GM21619 (cell line): ENCODE data around the gene STARD10.

Experiments used
- ATAC-seq: cut with Tn5 transposase; IDR thresholded peaks from one replicate; pipeline ENCODE4 v1.9.1; 2021; ENCODE audit not compliant: unreplicated experiment

The STARD10 gene

DNA sequence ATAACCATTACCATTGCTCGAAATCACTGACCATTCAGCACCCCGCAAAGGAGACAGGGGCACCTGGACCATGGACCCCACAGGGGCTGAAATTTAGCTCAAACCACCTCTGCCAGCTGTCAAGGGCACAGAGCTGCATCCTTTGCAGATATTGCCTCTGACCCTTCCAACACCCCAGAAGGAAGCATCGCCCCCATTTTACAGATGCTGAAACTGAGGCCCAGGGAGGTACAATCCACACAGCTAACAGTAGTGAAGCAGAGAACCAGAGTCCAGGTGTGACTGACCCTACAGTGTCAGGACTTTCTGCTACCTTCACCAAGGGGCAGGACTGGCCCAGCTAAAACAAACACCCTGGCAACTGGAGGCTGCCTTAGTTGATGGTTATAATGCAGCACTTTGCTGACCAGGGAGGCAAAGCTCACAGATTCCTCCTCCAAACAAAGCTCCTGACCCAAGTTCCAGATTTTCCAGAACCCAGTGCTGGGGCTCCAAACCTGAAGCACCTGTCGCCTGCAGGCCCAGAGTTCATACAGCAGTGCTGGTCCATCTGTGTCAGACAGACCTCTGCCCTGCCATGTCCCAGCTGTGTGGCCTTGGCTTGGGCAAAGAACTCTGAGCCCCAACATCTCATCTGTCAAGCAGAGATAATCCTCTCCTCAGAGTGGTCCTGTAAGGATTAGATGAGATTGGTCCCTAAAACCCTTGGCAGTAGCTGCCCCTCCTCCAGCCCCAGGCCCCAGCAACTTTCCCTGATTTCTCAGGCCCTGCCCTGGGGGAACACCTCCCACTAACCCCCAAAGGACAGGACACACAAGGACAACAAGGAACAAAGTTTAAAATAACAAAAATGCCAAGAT is 26.4 kb downstream of the STARD10 start:
- ATAC-seq: no peak

- no peak for ATAC-seq
These were observed 27.5 kb downstream of the STARD10 start for GRCh38 chr11:72766152-72766902.

GRCh38 chr11:72764503-72764902 is 29.3 kb downstream of the STARD10 start:
- ATAC-seq: no peak

- no peak for ATAC-seq
These were observed 30.0 kb downstream of the STARD10 start for GRCh38 chr11:72763823-72764222.

DNA sequence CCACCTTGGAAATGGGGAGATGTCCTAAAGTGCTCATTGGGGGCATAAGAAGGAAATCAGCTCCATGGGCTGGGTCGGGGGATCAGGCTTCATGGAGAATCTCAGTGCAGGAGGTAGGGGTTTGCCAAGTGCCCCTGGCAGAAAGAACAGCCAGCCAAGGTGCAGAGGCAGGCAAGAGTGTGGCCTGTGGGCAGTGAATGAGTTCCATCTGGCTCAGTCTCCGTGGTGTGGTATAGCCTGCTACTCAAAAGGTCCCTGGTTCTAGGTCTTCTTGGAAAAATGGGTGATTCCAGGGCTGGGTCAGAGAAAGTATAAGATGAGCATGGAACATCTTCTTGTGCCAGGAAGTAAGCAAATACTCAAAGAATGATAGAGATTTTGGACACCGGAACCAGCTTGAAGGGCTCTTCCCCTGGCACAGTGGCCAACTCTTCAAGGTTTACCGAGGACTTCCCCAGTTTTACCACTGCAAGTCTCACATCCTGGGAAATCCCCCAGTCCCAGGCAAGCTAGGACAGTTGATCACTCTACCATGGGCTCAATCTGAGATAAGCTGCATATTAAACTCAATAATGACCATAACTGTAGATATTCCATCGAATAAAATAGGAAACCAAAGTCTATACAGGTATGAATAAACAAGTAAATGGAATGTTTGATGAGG is 31.1 kb downstream of the STARD10 start:
- peak; percentile 68 for ATAC-seq

GRCh38 chr11:72760539-72761405 is 33.1 kb downstream of the STARD10 start:
- ATAC-seq: no peak

DNA sequence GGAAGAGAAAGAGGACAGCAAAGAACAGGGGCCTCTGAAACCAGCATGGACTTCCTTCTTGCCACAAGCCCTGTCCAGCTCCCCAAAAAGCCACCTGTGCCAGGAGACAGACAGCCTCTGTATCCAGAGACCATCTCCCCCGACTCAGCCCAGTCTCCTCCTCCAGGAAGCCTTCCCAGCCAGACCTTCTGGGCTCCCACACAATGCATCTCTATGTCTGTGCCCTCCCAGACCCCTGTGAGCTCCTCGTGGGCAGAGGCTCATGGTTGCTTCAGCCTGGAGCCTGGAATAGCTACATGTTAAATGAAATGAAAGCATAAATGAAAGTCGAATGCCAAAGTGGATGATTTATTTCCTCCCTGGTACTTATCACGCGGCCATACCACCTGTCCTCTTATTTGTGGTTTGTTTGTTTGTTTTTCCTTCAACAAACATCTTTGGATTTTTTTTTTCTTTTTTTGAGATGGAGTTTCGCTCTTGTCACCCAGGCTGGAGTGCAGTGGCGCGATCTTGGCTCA is 34.3 kb downstream of the STARD10 start:
- no peak for ATAC-seq

DNA sequence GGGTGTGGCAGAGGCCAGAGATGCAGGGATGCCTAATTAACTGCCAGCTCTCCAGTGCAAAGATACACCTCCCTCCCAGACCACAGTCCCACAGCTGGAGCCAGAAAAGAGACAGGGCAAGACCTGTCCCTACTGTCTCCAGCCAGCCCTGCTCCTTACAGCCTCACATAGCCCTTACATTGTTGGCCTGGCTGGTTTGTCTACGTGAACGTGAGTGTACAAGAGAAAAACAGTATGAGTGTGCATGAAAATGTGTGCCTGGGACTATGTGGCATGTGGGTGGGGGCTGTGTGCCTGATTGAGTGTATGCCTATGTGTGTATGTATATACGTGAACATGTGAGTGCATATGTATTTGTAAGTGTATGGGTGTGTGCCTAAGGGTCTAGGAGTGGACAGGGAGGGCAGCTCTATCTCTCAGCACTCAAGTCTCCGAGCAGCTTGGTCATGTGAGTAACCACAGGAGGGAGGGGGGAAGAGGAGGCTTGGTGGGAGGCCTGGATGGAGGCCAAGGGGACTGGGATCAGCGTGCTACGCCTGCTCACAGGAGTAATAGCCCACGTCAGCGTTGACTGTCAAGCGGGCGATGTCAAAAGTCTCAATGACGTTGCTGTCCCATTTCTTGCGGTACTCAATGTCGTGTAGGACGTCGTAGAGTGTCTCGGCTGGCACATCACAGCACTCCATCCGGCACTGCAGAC is 35.0 kb downstream of the STARD10 start:
- no peak for ATAC-seq

- ATAC-seq: no peak
These were observed 35.5 kb downstream of the STARD10 start for GRCh38 chr11:72758304-72758689.

DNA sequence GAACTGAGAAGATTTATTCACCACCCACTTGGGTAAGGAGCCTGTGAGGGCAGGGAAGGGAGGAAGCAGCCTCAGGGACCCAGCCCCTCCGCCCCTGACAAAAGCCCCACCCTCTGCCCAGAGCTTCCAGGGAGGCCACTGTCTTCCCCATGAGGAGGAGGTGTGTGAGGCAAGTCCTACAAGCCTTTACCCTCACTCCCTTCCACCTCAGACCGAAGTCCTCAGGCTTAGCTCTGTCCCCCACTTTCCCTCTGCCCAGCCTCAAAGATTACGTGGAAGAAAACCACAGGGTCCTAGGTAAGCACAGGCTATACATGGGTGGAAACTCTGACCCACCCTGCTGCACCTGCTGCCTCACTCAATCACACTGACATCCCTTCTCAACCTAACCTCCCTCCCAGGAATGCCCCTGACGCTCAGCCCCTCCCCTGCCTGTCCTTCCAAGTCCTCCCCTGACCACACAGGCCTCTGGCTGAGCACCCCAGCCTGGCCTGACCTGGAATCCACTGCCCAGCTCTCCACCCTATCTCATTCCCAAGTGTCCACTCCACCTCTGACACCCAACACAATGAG is 38.0 kb downstream of the STARD10 start:
- ATAC-seq: no peak

GRCh38 chr11:72754544-72755155 is 39.2 kb downstream of the STARD10 start:
- ATAC-seq: no peak

DNA sequence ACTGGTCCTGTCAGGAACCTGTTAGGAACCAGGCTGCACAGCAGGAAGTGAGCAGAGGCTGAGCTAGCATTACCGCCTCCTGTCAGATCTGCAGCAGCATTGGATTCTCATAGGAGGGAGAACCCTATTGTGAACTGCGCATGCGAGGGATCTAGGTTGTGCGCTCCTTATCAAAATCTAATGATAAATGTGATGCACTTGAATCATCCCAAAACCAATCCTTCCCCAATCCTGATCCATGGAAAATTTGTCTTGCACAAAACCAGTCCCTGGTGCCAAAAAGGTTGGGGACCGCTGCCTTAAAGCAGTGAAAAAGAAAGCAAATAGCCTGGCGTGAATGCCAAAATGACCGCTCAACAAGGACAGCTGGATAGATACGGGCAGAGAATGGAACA is 39.7 kb downstream of the STARD10 start:
- ATAC-seq: no peak

DNA sequence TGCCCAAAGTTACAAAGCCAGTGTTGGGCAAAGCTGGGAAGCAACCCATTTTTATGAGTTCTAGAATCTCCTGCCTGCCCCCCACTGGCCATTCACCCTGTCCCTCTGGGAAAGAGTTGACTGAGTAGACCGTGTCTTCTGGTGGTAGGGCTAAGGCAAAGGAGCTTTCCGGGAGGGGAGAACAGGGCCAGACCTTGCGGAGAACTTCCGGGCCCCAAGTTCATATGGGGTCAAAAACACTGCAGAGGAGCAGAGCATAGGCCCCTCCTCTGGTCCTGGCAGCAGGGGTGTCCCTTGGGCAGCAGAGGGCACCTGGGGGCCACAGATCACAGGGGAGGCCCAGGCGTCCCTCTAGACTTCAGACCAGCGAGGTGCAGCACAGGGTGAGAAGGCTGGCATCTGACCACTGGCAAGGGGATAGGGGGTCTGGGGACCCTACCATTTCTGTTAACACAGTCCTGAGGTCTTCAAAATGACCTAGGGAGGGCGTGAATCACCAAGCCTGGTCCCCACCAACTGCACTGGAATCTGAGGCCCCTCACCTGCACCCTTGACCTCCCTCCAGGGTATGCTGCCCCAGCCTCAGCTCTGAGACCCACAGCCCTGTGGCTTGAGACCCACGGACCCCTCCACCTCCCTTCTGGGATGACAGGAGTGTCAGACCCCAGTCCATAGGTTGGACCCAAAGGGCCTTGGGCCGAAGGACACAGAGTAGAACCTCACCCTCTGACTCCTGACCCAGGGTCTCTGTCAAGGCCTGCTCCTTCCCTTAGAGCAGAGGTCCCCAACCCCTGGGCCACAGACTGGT is 40.3 kb downstream of the STARD10 start:
- ATAC-seq: no peak

DNA sequence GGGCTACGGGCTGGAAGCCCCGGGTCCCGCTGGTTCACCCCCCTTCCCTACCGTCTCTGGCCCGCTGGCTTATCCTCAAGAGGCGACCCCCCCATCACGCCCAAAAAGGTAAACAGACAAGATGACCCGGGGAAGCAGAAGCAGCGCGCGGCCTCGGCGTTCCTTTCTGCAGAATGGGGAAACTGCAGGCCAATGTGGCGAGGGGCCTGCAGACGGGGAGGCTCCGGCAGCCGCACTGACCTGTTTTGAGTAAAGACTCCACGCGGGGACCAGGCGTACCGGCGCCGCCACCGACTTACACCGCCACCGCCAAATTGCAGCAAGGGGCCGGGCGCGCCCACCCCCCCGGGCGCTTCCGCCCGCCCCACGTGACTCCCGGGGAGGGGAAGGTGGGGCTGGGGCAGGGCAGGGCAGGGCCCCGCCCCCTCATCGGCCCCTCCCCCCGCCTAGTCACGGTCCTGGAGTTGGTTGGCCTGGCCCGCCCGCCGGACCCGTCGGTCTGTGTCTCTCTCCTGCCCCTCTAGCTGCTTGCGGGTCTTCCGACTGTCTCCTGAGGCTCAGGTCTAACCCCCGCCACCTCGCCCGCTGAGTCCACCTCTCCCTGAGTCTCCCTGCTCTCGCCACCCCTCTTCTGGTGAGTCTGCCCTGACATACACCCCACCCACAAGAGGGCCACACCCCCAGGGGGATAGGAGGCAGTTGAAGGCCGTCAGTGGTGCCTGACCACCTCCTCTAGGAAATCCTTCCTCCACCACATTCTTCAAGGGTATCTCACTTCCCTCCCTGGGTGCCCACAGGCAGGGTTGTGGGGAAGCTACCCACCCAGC is 41.5 kb downstream of the STARD10 start, which contains the start of gene ARAP1:
ARAP1 (minus strand) TSS at position 321 of the 827 bp plus-strand sequence. CDS start 25,280 bp downstream, outside the sequence.
- peak; percentile 57 for ATAC-seq

- no peak for ATAC-seq
These were observed 42.4 kb downstream of the STARD10 start for GRCh38 chr11:72751116-72752087.

DNA sequence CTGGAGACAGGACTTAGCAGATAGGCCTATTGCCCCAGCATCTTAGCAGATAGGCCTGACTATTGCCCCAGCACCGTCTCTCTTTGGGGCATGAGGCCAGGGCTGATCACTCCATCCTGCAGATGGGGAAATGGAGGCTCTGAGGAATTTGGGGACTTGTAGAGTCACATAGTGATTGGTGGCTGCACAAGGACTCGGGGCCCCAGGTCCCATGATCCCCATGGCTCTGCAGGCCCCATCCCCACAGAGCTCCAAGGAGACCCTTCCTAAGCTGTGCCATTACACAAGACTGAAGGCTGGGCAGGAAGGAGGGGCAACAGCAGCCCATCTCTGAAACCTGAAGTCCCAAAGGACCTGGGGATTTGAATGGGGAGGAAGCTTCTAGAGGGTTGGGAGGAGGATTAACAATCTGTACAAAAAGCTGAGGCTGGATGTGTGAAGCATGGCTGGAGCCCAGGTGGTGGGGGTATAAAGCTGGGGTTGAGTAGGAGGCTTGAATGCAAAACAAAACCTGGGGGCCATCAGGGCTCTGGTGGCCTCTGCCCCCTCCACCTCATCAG is 43.2 kb downstream of the STARD10 start:
- no peak for ATAC-seq
